ENCODE measurements around the gene CDKN2D.
"Not testable (repeated sequence)": the region's sequence is repeated elsewhere in the genome, so short reads cannot be mapped to it uniquely, and the experiment has no call there.

CDKN2D gene

GRCh38 chr19:10548746-10549276, 20.0 kb downstream of the CDKN2D start:
- Mint-ChIP-seq H3K4me3 (no peak overlapping the region), H3K36me3 (no peaks in the 10 kb centered on the region), H3K27me3 (no peaks in the 10 kb centered on the region), H3K27ac (no peak overlapping the region), H3K9me3 (ENCODE audit: low read depth) (no peaks in the 10 kb centered on the region), H3K4me1 (ENCODE audit: low read depth) (peaks cover 34% of the 10 kb centered on the region)

- Mint-ChIP-seq H3K36me3 (no peaks in the 10 kb centered on the region), H3K4me1 (ENCODE audit: low read depth) (peaks cover 22% of the 10 kb centered on the region), H3K27ac (no peak overlapping the region), H3K9me3 (ENCODE audit: low read depth) (no peaks in the 10 kb centered on the region), H3K4me3 (no peak overlapping the region), H3K27me3 (no peaks in the 10 kb centered on the region)
These were observed 22.0 kb downstream of the CDKN2D start for GRCh38 chr19:10546817-10547216.

- Mint-ChIP-seq H3K4me1 (ENCODE audit: low read depth) (peaks cover 11% of the 10 kb centered on the region), H3K9me3 (ENCODE audit: low read depth) (no peaks in the 10 kb centered on the region), H3K27ac (peak overlapping the region; percentile 89)
These were observed 24.0 kb downstream of the CDKN2D start for GRCh38 chr19:10544753-10545251.

GRCh38 chr19:10544242-10544752, 24.5 kb downstream of the CDKN2D start:
- H3K4me1 Mint-ChIP-seq (ENCODE audit: low read depth) = peaks cover 11% of the 10 kb centered on the region
- peaks cover 1% of the 10 kb centered on the region for H3K27me3 Mint-ChIP-seq
- H3K36me3 Mint-ChIP-seq = no peaks in the 10 kb centered on the region
- H3K4me3 Mint-ChIP-seq = peak overlapping the region; percentile 89
- H3K27ac Mint-ChIP-seq = peak overlapping the region; percentile 89
- H3K9me3 Mint-ChIP-seq (ENCODE audit: low read depth) = no peaks in the 10 kb centered on the region

More at GRCh38 chr19:10544753-10545251, 24.0 kb downstream of the CDKN2D start:
- peak overlapping the region; percentile 89 for H3K4me3 Mint-ChIP-seq
- peaks cover 1% of the 10 kb centered on the region for H3K27me3 Mint-ChIP-seq
- H3K36me3 Mint-ChIP-seq = no peaks in the 10 kb centered on the region

GRCh38 chr19:10543420-10544241, 25.1 kb downstream of the CDKN2D start, which contains the start of gene ATG4D:
TSS of gene ATG4D (plus strand) at chr19:10543904. CDS start at chr19:10544091, 187 bp downstream.
- Mint-ChIP-seq H3K4me3 (peak within 1 kb of the TSS; percentile 89), H3K27me3 (peaks cover 4% of the 10 kb centered on the region), H3K27ac (peak within 1 kb of the TSS; percentile 89), H3K9me3 (ENCODE audit: low read depth) (no peaks in the 10 kb centered on the region), H3K36me3 (no peaks in the 10 kb centered on the region), H3K4me1 (ENCODE audit: low read depth) (peaks cover 11% of the 10 kb centered on the region)

- Mint-ChIP-seq H3K36me3 (no peaks in the 10 kb centered on the region), H3K9me3 (ENCODE audit: low read depth) (no peaks in the 10 kb centered on the region), H3K27ac (peak overlapping the region; percentile 72), H3K4me1 (ENCODE audit: low read depth) (peaks cover 11% of the 10 kb centered on the region), H3K4me3 (peak overlapping the region; percentile 84), H3K27me3 (peaks cover 5% of the 10 kb centered on the region)
These were observed 25.7 kb downstream of the CDKN2D start for GRCh38 chr19:10543059-10543419.

GRCh38 chr19:10539016-10539415, 29.8 kb downstream of the CDKN2D start:
- not testable (repeated sequence) for H3K9me3 Mint-ChIP-seq (ENCODE audit: low read depth); H3K27ac Mint-ChIP-seq; H3K4me1 Mint-ChIP-seq (ENCODE audit: low read depth); H3K36me3 Mint-ChIP-seq; H3K27me3 Mint-ChIP-seq; H3K4me3 Mint-ChIP-seq

GRCh38 chr19:10538204-10538983, 30.4 kb downstream of the CDKN2D start:
- peaks cover 4% of the 10 kb centered on the region for H3K4me1 Mint-ChIP-seq (ENCODE audit: low read depth)
- H3K27ac Mint-ChIP-seq = no peak overlapping the region
- H3K4me3 Mint-ChIP-seq = no peak overlapping the region
- H3K36me3 Mint-ChIP-seq = no peaks in the 10 kb centered on the region
- no peaks in the 10 kb centered on the region for H3K9me3 Mint-ChIP-seq (ENCODE audit: low read depth)
- H3K27me3 Mint-ChIP-seq = peaks cover 7% of the 10 kb centered on the region

GRCh38 chr19:10537668-10538067, 31.1 kb downstream of the CDKN2D start:
- Mint-ChIP-seq H3K27me3 (peaks cover 7% of the 10 kb centered on the region), H3K4me3 (no peak overlapping the region), H3K4me1 (ENCODE audit: low read depth) (no peaks in the 10 kb centered on the region), H3K9me3 (ENCODE audit: low read depth) (no peaks in the 10 kb centered on the region), H3K27ac (no peak overlapping the region), H3K36me3 (no peaks in the 10 kb centered on the region)

- H3K27ac Mint-ChIP-seq = no peak overlapping the region
- no peaks in the 10 kb centered on the region for H3K36me3 Mint-ChIP-seq
- peaks cover 7% of the 10 kb centered on the region for H3K27me3 Mint-ChIP-seq
- H3K4me3 Mint-ChIP-seq = no peak overlapping the region
- H3K9me3 Mint-ChIP-seq (ENCODE audit: low read depth) = no peaks in the 10 kb centered on the region
- no peaks in the 10 kb centered on the region for H3K4me1 Mint-ChIP-seq (ENCODE audit: low read depth)
These were observed 33.2 kb downstream of the CDKN2D start for GRCh38 chr19:10535613-10536012.

GRCh38 chr19:10533646-10534386, 35.0 kb downstream of the CDKN2D start:
- Mint-ChIP-seq H3K36me3 (no peaks in the 10 kb centered on the region), H3K27ac (no peak overlapping the region), H3K4me1 (ENCODE audit: low read depth) (no peaks in the 10 kb centered on the region), H3K4me3 (no peak overlapping the region), H3K9me3 (ENCODE audit: low read depth) (no peaks in the 10 kb centered on the region), H3K27me3 (peaks cover 4% of the 10 kb centered on the region)

- Mint-ChIP-seq H3K9me3 (ENCODE audit: low read depth) (no peaks in the 10 kb centered on the region), H3K27ac (no peak overlapping the region), H3K4me3 (no peak overlapping the region), H3K4me1 (ENCODE audit: low read depth) (no peaks in the 10 kb centered on the region), H3K27me3 (peaks cover 2% of the 10 kb centered on the region), H3K36me3 (no peaks in the 10 kb centered on the region)
These were observed 36.3 kb downstream of the CDKN2D start for GRCh38 chr19:10532457-10532856.

- H3K36me3 Mint-ChIP-seq; H3K27me3 Mint-ChIP-seq; H3K9me3 Mint-ChIP-seq (ENCODE audit: low read depth); H3K4me1 Mint-ChIP-seq (ENCODE audit: low read depth); H3K27ac Mint-ChIP-seq; H3K4me3 Mint-ChIP-seq: not testable (repeated sequence)
These were observed 41.9 kb downstream of the CDKN2D start for GRCh38 chr19:10526887-10527286.

- no peaks in the 10 kb centered on the region for H3K4me1 Mint-ChIP-seq (ENCODE audit: low read depth)
- no peak overlapping the region for H3K27ac Mint-ChIP-seq
- no peak overlapping the region for H3K4me3 Mint-ChIP-seq
- no peaks in the 10 kb centered on the region for H3K36me3 Mint-ChIP-seq
- no peaks in the 10 kb centered on the region for H3K9me3 Mint-ChIP-seq (ENCODE audit: low read depth)
- H3K27me3 Mint-ChIP-seq = no peaks in the 10 kb centered on the region
These were observed 43.1 kb downstream of the CDKN2D start for GRCh38 chr19:10525636-10526035.

Data from activated naive CD8-positive, alpha-beta T cell (primary cell).